OCI-LY7 (cell line): ENCODE measurements around the gene SLC25A22.

ENCODE experiments used
- CTCF ChIP-seq: fragments of 200-600 bp; sonication (generic); conservative IDR thresholded peaks from 2 replicates; pipeline ENCODE4 v1.5.1; 2014; ENCODE audit warnings: mild to moderate bottlenecking, antibody characterized with exemption, low read length, moderate library complexity, mixed read lengths
- EZH2phosphoT487 ChIP-seq: fragments of 200-600 bp; sonication (generic); IDR thresholded peaks from 2 replicates; pipeline ENCODE4 v1.6.1; 2018; ENCODE audit warnings: low read depth, borderline replicate concordance, mild to moderate bottlenecking, mixed run types, antibody characterized with exemption, low read length, moderate library complexity, mixed read lengths

- no peak for TF ChIP-seq CTCF
- TF ChIP-seq EZH2phosphoT487 = no peak
Measured at GRCh38 chr11:842370-843002, 44.4 kb upstream of the SLC25A22 start, which contains the start of the genes POLR2L and TSPAN4.
